OCI-LY1 (cell line): ENCODE data around the gene LIPG.

ENCODE experiments used
- H2AFZ ChIP-seq: fragments of 200-600 bp; sonication (generic), shearing (Covaris generic); 2 replicates; pipeline ENCODE4 v1.6.0; 2014; ENCODE audit warnings: antibody characterized with exemption, mild to moderate bottlenecking, low read length
- H3F3A ChIP-seq: fragments of 200-600 bp; sonication (generic), shearing (Covaris generic); 2 replicates; pipeline ENCODE4 v1.6.0; 2014; ENCODE audit warnings: mild to moderate bottlenecking, antibody characterized with exemption, low read length, moderate library complexity; ENCODE audit not compliant: insufficient read depth
- H3K27ac ChIP-seq: fragments of 200-600 bp; sonication (generic); 2 replicates; pipeline ENCODE4 v1.5.1; 2014; ENCODE audit warnings: low read length, mixed run types, mild to moderate bottlenecking, low read depth; ENCODE audit not compliant: poor library complexity, severe bottlenecking
- H3K27me3 ChIP-seq: fragments of 200-600 bp; sonication (generic); 2 replicates; pipeline ENCODE4 v1.6.0; 2014; ENCODE audit warnings: antibody characterized with exemption, mild to moderate bottlenecking, low read length, moderate library complexity; ENCODE audit not compliant: insufficient read depth
- H3K36me3 ChIP-seq: fragments of 200-600 bp; sonication (generic); 2 replicates; pipeline ENCODE4 v1.6.1; 2014; ENCODE audit warnings: mild to moderate bottlenecking, antibody characterized with exemption, low read length, moderate library complexity, mixed read lengths; ENCODE audit not compliant: insufficient read depth
- H3K4me1 ChIP-seq: fragments of 200-600 bp; sonication (generic); 2 replicates; pipeline ENCODE4 v1.5.1; 2014; ENCODE audit warnings: mild to moderate bottlenecking, low read length, moderate library complexity; ENCODE audit not compliant: insufficient read depth, severe bottlenecking
- H3K4me2 ChIP-seq: fragments of 200-600 bp; sonication (generic), shearing (Covaris generic); 2 replicates; pipeline ENCODE4 v1.6.1; 2014; ENCODE audit warnings: low read length
- H3K4me3 ChIP-seq: fragments of 200-600 bp; sonication (generic); 2 replicates; pipeline ENCODE4 v1.5.1; 2014; ENCODE audit warnings: low read length, low read depth, mild to moderate bottlenecking, mixed read lengths; ENCODE audit not compliant: poor library complexity, severe bottlenecking
- H3K79me2 ChIP-seq: fragments of 200-600 bp; shearing (Covaris generic); 2 replicates; pipeline ENCODE4 v1.6.1; 2016; ENCODE audit warnings: mixed run types, low read length, mixed read lengths; ENCODE audit not compliant: insufficient read depth
- H3K9ac ChIP-seq: fragments of 200-600 bp; sonication (generic), shearing (Covaris generic); 2 replicates; pipeline ENCODE4 v1.6.1; 2014; ENCODE audit warnings: mild to moderate bottlenecking, low read length, mixed read lengths
- H3K9me2 ChIP-seq: fragments of 200-600 bp; sonication (generic), shearing (Covaris generic); 2 replicates; pipeline ENCODE4 v1.6.1; 2014; ENCODE audit warnings: low read depth, mild to moderate bottlenecking, low read length, mixed read lengths
- H3K9me3 ChIP-seq: fragments of 200-600 bp; shearing (Covaris generic); 2 replicates; pipeline ENCODE4 v1.6.1; 2014; ENCODE audit warnings: low read length, mixed read lengths
- H4K20me1 ChIP-seq: fragments of 200-600 bp; sonication (generic), shearing (Covaris generic); 2 replicates; pipeline ENCODE4 v1.6.0; 2016; ENCODE audit warnings: mild to moderate bottlenecking, low read length; ENCODE audit not compliant: insufficient read depth
- EZH2 ChIP-seq: fragments of 200-600 bp; sonication (generic), shearing (Covaris generic); IDR thresholded peaks from 2 replicates; pipeline ENCODE4 v1.8.0; 2017; ENCODE audit warnings: borderline replicate concordance, mixed run types, mild to moderate bottlenecking, antibody characterized with exemption, low read length, moderate library complexity, mixed read lengths
- TF ChIP-seq, protein P1 (sequence below): fragments of 200-600 bp; sonication (generic), shearing (Covaris generic); IDR thresholded peaks from 2 replicates; pipeline ENCODE4 v1.5.1; 2017; ENCODE audit warnings: mild to moderate bottlenecking, antibody characterized with exemption, low read length, moderate library complexity, mixed read lengths

The LIPG gene

DNA sequence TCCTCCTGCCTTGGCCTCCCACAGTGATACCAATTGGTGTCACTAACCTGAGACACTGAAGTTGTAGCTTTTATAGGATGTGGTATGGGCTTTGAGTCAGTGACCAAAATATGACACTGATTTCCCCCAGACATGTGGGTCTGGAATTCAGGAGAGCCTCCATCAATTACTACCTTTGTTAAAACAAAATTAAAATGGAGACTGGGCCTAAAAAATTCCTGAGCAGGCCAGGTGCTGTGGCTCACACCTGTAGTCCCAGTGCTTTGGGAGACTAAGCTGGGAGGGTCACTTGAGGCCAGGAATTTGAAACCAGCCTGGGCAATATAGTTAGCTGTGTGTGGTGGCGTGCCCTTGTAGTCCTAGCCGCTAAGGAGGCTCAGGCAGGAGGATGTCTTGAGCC is 36.9 kb upstream of the LIPG start:
- no peak for TF ChIP-seq EZH2
- TF ChIP-seq, protein P1, sequence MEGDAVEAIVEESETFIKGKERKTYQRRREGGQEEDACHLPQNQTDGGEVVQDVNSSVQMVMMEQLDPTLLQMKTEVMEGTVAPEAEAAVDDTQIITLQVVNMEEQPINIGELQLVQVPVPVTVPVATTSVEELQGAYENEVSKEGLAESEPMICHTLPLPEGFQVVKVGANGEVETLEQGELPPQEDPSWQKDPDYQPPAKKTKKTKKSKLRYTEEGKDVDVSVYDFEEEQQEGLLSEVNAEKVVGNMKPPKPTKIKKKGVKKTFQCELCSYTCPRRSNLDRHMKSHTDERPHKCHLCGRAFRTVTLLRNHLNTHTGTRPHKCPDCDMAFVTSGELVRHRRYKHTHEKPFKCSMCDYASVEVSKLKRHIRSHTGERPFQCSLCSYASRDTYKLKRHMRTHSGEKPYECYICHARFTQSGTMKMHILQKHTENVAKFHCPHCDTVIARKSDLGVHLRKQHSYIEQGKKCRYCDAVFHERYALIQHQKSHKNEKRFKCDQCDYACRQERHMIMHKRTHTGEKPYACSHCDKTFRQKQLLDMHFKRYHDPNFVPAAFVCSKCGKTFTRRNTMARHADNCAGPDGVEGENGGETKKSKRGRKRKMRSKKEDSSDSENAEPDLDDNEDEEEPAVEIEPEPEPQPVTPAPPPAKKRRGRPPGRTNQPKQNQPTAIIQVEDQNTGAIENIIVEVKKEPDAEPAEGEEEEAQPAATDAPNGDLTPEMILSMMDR, result no peak
- no peak overlapping the region for H2AFZ ChIP-seq
- H3K36me3 ChIP-seq, result no peaks in the 10 kb centered on the region
- H3K9me3 ChIP-seq, result no peaks in the 10 kb centered on the region
- no peaks in the 10 kb centered on the region for H3F3A ChIP-seq
- H3K9me2 ChIP-seq, result no peaks in the 10 kb centered on the region
- H3K27ac ChIP-seq, result no peak overlapping the region
- no peak overlapping the region for H3K9ac ChIP-seq
- no peaks in the 10 kb centered on the region for H3K27me3 ChIP-seq
- no peaks in the 10 kb centered on the region for H3K4me1 ChIP-seq
- no peak overlapping the region for H3K4me2 ChIP-seq
- H4K20me1 ChIP-seq, result no peaks in the 10 kb centered on the region
- H3K4me3 ChIP-seq, result no peak overlapping the region
- no peaks in the 10 kb centered on the region for H3K79me2 ChIP-seq

GRCh38 chr18:49525981-49526380 is 35.9 kb upstream of the LIPG start:
- Histone ChIP-seq H3K9me2 (no peaks in the 10 kb centered on the region), H2AFZ (no peak overlapping the region), H3K9ac (no peak overlapping the region), H3K36me3 (no peaks in the 10 kb centered on the region), H3K4me2 (no peak overlapping the region), H3K9me3 (no peaks in the 10 kb centered on the region), H3K4me3 (no peak overlapping the region), H3K79me2 (no peaks in the 10 kb centered on the region), H4K20me1 (no peaks in the 10 kb centered on the region), H3K27ac (no peak overlapping the region), H3K4me1 (no peaks in the 10 kb centered on the region), H3F3A (no peaks in the 10 kb centered on the region), H3K27me3 (no peaks in the 10 kb centered on the region)
- TF ChIP-seq EZH2, result no peak
- TF ChIP-seq, protein P1, result no peak

GRCh38 chr18:49527631-49528327 is 34.1 kb upstream of the LIPG start:
- Histone ChIP-seq H3F3A (no peaks in the 10 kb centered on the region), H3K4me2 (no peak overlapping the region), H3K9me2 (no peaks in the 10 kb centered on the region), H3K27ac (no peak overlapping the region), H4K20me1 (no peaks in the 10 kb centered on the region), H3K36me3 (no peaks in the 10 kb centered on the region), H3K9me3 (0 out of 2 replicates have a peak, but pooled peaks cover 2% of the 10 kb centered on the region), H3K4me1 (no peaks in the 10 kb centered on the region), H3K4me3 (no peak overlapping the region), H3K79me2 (no peaks in the 10 kb centered on the region), H3K9ac (no peak overlapping the region), H3K27me3 (no peaks in the 10 kb centered on the region), H2AFZ (no peak overlapping the region)
- TF ChIP-seq EZH2, result no peak
- TF ChIP-seq, protein P1, result no peak
